GM12874 (cell line): ENCODE data around the gene ZNF580.

Source experiments
- TF ChIP-seq, protein P1 (sequence below): IDR thresholded peaks from 2 replicates; pipeline ENCODE4 v1.5.1; 2011; ENCODE audit warnings: low read depth, mild to moderate bottlenecking, control low read depth, low read length, moderate library complexity; ENCODE audit not compliant: insufficient read depth

Gene ZNF580

DNA sequence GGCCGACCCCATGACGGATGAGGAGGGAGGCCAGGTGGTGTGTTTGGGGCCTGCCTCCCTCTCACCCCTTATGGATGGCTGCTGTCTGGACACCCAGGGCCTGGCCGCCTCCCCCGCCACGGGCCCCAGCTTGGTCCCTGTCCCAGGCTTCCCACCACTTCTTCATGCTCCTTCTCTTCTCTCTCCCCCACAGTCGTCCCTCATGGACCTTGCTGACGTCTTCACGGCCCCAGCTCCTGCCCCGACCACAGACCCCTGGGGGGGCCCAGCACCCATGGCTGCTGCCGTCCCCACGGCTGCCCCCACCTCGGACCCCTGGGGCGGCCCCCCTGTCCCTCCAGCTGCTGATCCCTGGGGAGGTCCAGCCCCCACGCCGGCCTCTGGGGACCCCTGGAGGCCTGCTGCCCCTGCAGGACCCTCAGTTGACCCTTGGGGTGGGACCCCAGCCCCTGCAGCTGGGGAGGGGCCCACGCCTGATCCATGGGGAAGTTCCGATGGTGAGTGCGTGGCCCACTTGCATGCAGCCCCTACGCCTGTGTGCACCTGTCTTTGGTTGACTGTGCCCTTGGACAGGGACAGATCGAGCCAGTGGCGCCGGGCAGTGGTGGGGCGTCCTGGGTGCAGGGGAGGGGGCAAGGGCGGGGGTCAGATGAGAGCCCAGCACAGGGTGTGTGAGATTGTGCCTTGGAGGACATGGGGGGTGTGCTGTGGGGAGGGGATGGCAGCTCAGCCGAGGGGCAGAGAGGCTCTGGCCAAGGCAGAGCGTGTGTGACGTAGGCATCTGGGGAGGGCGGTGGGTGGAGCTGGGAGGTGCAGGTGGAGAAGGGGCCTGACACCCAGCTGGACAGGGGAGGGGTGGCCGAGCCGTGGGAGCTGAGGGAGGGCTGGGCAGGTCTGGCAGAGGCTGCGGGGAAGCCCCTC is 51.0 kb downstream of the ZNF580 start:
- TF ChIP-seq, protein P1, sequence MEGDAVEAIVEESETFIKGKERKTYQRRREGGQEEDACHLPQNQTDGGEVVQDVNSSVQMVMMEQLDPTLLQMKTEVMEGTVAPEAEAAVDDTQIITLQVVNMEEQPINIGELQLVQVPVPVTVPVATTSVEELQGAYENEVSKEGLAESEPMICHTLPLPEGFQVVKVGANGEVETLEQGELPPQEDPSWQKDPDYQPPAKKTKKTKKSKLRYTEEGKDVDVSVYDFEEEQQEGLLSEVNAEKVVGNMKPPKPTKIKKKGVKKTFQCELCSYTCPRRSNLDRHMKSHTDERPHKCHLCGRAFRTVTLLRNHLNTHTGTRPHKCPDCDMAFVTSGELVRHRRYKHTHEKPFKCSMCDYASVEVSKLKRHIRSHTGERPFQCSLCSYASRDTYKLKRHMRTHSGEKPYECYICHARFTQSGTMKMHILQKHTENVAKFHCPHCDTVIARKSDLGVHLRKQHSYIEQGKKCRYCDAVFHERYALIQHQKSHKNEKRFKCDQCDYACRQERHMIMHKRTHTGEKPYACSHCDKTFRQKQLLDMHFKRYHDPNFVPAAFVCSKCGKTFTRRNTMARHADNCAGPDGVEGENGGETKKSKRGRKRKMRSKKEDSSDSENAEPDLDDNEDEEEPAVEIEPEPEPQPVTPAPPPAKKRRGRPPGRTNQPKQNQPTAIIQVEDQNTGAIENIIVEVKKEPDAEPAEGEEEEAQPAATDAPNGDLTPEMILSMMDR: no peak

DNA sequence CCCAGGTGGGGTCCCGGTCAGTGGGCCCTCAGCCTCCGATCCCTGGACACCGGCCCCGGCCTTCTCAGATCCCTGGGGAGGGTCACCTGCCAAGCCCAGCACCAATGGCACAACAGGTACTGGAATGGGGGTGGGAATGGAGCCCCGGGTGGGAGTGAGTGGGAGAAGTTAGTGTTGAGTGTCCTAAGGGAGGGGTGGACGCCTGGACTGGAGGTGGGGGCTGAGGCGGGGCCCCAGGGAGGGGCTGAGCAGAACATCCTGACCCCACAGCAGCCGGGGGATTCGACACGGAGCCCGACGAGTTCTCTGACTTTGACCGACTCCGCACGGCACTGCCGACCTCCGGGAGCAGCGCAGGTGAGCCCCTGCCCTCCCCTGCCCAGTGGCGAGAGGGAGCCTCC is 51.9 kb downstream of the ZNF580 start:
- TF ChIP-seq, protein P1: no peak
